ENCODE data around the gene COPS3.

COPS3 gene

DNA sequence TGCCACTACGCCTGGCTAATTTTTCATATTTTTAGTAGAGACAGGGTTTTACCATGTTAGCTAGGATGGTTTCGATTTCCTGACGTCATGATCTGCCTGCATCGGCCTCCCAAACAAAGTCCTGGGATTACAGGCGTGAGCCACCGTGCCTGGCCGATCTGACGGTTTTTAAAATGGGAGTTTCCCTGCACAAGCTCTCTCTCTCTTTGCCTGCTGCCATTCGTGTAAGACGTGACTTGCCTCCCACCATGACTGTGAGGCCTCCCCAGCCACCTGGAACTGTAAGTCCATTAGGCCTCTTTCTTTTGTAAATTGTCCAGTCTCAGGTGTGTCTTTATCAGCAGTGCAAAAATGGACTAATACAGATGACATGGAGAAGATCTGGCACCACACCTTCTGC is 39.4 kb downstream of the COPS3 start:
- no peak for DNase-seq (ENCODE audit: low spot score)

GRCh38 chr17:17239832-17240231 is 41.2 kb downstream of the COPS3 start:
- DNase-seq (ENCODE audit: low spot score) = no peak

GRCh38 chr17:17237026-17237799 is 43.8 kb downstream of the COPS3 start, which contains the start of gene FLCN:
Gene FLCN (minus strand): TSS chr17:17237168. CDS start chr17:17228137, 9,031 bp downstream.
- DNase-seq (ENCODE audit: low spot score) = peak; percentile 87

GRCh38 chr17:17236295-17237025 is 44.6 kb downstream of the COPS3 start:
- DNase-seq (ENCODE audit: low spot score) = peak; percentile 33

GRCh38 chr17:17235212-17236174 is 45.6 kb downstream of the COPS3 start:
- DNase-seq (ENCODE audit: low spot score) = no peak

GRCh38 chr17:17232303-17232621 is 48.8 kb downstream of the COPS3 start:
- no peak for DNase-seq (ENCODE audit: low spot score)

GRCh38 chr17:17231621-17232302 is 49.3 kb downstream of the COPS3 start:
- DNase-seq (ENCODE audit: low spot score) = no peak

DNA sequence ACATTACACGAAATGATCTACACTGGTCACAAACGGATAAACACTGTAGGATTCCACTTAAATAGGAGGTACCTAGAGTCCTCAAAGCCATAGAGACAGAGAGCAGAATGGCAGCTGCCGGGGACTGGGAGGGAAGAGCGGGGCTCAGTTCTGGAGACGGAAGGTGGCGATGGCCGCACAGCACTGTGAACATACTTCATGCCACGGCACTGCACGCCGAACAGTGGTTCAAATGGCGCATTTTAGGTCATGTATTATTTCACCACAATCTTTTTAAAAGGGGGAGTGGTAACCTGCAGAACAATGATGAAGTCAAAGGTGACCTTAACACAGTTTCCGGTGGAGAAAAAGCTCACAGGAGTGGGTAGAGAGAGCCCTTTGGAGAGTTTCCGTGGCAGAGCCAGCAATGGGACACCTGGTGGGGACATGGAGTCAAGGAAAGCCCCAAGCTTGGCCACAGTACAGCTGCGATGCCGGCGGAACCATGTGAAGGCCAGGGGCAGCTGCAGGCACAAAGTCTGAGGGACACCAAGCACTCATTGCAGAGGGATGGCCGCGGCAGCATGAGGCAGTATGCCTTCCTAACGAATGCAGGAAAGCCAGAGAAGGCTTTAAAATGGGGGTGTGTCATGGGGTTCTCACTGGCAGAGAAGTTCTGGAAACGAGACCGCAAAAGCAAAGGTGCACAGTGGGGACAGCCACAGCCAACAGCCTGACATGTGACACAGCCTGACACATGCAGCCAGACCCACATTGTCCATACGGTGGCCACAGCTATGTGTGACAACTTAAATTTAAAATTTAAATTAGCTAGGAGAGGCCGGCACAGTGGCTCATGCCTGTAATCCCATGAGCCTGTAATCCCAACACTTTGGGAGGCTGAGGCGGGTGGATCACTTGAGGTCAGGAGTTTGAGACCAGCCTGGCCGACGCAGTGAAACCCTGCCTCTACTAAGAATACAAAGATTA is 51.3 kb downstream of the COPS3 start:
- no peak for DNase-seq (ENCODE audit: low spot score)

DNA sequence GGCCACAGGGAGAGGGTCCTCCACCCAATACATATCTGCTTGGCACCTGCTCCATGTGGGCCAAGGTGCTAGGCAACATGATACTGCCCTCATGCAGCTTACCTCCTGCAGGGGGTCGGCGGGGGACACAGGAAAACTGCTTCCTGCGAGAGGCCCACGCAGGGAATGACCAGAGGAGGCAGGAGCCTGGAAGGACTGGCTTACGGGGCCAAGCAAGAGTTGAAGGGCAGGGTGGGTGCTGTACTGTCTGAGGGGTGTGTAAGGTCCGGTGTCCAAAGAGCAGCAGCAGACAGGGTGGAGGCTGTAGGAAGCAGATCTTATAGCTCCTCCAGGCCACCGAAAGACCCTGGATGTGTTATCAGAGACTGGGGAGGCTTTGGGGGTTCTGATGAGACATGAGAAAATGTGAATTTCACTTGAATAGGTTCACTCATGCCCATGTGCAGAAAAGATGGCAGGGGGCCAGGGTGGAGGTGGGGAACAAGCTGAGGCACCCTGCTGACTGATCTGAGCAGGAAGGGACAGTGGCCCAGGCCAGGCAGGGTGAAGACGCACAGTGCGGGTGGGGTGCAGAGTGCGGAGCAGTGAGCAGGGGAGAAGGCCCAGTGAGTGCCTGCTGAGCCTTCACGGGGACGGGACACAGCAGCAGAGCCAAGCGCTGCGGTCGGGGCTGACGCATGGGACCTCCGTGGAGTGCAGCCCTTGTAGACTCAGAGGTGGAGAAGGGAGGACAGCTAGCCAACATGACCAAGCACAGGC is 52.3 kb downstream of the COPS3 start:
- no peak for DNase-seq (ENCODE audit: low spot score)

GRCh38 chr17:17227608-17228520 is 53.2 kb downstream of the COPS3 start:
- no peak for DNase-seq (ENCODE audit: low spot score)

DNA sequence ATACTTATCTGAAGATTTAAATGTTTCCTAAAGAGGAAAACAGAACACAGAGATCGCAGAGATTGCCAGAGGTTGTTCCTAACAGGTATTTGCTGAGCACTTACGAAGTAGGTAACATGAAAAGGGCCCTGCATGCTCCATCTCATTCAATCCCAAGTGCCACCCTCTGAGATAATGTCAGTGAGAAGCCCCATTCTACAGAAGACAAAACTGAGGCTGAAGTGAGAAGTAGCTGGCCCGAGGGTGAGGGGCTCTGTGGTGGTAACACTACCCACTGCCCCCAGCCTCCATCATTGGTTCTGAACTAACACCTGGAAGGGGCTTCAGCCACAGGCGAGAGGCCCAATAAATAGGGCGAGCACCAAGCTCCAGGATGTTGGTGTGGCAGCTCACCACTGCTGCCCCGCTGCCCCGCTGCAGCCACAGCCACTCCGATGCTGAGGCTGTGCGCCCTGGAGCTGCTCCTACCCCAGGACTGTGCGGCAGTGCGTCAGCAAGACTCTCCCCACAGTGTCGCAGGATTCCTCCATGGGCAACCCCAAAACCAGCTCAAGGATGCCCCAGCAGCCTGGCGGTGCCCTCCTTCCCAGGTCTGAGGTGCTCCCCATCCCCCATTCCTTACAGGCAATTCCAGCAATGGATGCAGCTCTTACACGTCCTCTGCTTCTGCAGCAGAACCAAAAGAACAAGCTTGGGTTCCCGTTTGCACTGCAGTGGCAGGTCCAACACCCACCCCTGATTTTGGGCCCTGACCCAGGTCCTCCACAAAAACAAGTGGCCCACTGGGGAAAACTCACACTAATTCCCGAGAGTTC is 54.4 kb downstream of the COPS3 start:
- no peak for DNase-seq (ENCODE audit: low spot score)

DNA sequence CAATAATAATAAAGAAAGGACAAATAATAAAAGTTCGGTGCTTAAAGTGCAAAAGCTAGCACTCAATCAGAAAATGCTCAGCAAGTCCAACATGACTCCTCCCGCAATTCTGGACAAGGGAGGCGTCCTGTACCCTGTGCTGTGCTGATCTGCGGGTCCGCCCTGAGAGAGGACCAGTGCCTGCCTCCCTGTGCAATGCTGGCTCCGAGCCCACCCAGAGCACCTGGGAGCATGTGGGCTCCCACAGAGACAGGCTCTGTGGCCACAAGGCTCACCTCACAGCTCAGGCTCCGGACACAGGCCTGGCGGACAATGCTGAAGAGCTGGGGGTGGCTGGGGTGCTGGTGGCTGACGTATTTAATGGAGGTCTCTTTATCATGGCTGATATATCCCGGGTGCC is 55.1 kb downstream of the COPS3 start:
- no peak for DNase-seq (ENCODE audit: low spot score)

GRCh38 chr17:17224137-17224536 is 56.9 kb downstream of the COPS3 start:
- DNase-seq (ENCODE audit: low spot score) = no peak

DNA sequence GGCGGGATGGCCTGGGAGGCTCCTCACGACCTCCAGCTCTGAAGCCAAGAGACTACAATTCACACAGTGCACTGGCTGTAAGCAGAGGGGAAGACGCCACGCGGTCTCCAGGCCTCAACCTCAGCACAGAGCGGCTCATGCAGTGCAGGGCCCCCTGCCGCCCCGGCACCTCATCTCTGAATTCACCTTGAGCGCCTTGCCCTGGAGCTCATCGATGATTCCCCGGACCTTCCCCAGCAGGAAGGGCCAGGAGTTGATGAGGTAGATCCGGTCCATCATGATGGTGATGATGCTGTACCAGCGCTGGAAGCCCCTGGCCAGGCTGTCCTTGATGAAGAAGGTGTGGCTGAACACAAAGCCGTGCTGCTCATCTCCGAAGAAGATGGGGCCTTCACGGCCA is 57.3 kb downstream of the COPS3 start:
- no peak for DNase-seq (ENCODE audit: low spot score)

DNA sequence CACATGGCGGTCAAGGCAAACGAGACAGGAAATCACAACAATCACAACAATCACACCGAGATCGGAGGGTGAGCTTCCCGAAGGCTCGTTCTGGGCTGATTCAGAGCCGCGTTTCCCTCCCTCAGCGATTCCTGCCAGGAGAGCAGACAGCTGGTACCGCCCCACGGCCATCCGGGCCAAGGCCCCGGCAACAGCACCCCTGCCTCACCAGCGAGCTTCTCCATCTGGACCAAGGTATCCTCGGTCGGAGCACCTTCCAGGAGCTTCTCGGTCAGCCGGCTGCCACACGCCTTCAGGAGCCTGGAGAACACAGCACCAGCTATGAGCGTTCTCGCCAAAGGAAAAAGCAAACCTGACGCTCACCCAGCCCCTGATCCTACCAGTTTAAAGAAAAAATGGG is 59.7 kb downstream of the COPS3 start:
- DNase-seq (ENCODE audit: low spot score) = no peak

- no peak for DNase-seq (ENCODE audit: low spot score)
These were observed 60.5 kb downstream of the COPS3 start for GRCh38 chr17:17220529-17220928.

- no peak for DNase-seq (ENCODE audit: low spot score)
These were observed 63.1 kb downstream of the COPS3 start for GRCh38 chr17:17217995-17218394.

GRCh38 chr17:17216776-17217175 is 64.3 kb downstream of the COPS3 start:
- DNase-seq (ENCODE audit: low spot score) = peak; percentile 54

All from iPS-NIHi11 (cell line).